T-cell (primary cell): Measurements from ENCODE around the gene MTA1. TPM values are rescaled to one million over a fixed set of nuclear protein-coding genes. Genes with fewer than 3 reads are reported as not detected.

ENCODE experiments used
- ATAC-seq, 4 experiments: fragments of 200-7000 bp in 3 of 4; fragments of 150-1000 bp in 1 of 4; cut with Tn5 transposase; replicated peaks in 1 of 4; 1 replicate in 3 of 4; 2 replicates in 1 of 4; pipeline ENCODE4 v1.10.0; 2021; ENCODE audit warnings: moderate library complexity in 3 of 4, mild to moderate bottlenecking in 2 of 4, moderate number of reproducible peaks in 1 of 4
- CTCF ChIA-PET, 2 donors: fragments of 300-600 bp; sonication (Branson Sonifier 250); formaldehyde crosslinking; loops; one replicate each; lab custom pipeline; 2022; ENCODE audit warnings: antibody characterized with exemption in 2 of 2; lab: Charles Lee
- POLR2A ChIA-PET, 2 donors: fragments of 300-600 bp; sonication (Branson Sonifier 250); formaldehyde crosslinking; loops; one replicate each; lab custom pipeline; 2022; ENCODE audit warnings: antibody characterized with exemption in 2 of 2; lab: Charles Lee
- DNase-seq, 35 experiments: peaks; one replicate each; pipeline versions ENCODE4 v3.0.0 to v3.0.0-alpha.2; 2013 to 2023
- H3K27ac ChIP-seq: one replicate; pipeline ENCODE4 v1.5.1; 2013; ENCODE audit warnings: low read length
- H3K27me3 ChIP-seq, 2 experiments: replicated peaks in 1 of 2; 1 replicate in 1 of 2; 2 replicates in 1 of 2; pipeline versions ENCODE4 v1.6.1 to v1.7.0; 2013; ENCODE audit warnings: low read length in 1 of 2, mixed read lengths in 1 of 2; ENCODE audit not compliant: control insufficient read depth in 2 of 2, insufficient read depth in 2 of 2; ENCODE audit errors: extremely low read depth in 1 of 2
- H3K36me3 ChIP-seq, 2 donors: 1 replicate in 1 of 2; 2 replicates in 1 of 2; pipeline versions ENCODE4 v1.6.1 to v1.7.0; 2013; ENCODE audit warnings: low read length in 1 of 2; ENCODE audit not compliant: control insufficient read depth in 2 of 2, insufficient read depth in 1 of 2; ENCODE audit errors: extremely low read depth in 1 of 2
- H3K4me1 ChIP-seq, 2 experiments: 1 replicate in 1 of 2; 2 replicates in 1 of 2; pipeline versions ENCODE4 v1.6.1 to v1.7.0; 2013; ENCODE audit warnings: low read length in 2 of 2, mixed read lengths in 1 of 2; ENCODE audit not compliant: insufficient read depth in 2 of 2, control insufficient read depth in 1 of 2; ENCODE audit errors: extremely low read depth in 1 of 2
- H3K4me3 ChIP-seq, 2 donors: 1 replicate in 1 of 2; 2 replicates in 1 of 2; pipeline versions ENCODE4 v1.5.1 to v1.7.0; 2013; ENCODE audit warnings: mild to moderate bottlenecking in 2 of 2, low read length in 1 of 2, moderate library complexity in 1 of 2; ENCODE audit not compliant: control insufficient read depth in 1 of 2; ENCODE audit errors: extremely low read depth in 1 of 2
- H3K9me3 ChIP-seq: 2 replicates; pipeline ENCODE4 v1.7.0; 2013
- H3K27ac Mint-ChIP-seq, 2 donors: one replicate each; pipeline ENCODE4 v1.8.0; 2020 to 2021; ENCODE audit warnings: mild to moderate bottlenecking in 2 of 2, mixed read lengths in 2 of 2
- H3K27me3 Mint-ChIP-seq, 2 donors: one replicate each; pipeline ENCODE4 v1.8.0; 2021 to 2022; ENCODE audit warnings: mixed read lengths in 2 of 2
- H3K36me3 Mint-ChIP-seq: one replicate; pipeline ENCODE4 v1.8.0; 2021; ENCODE audit warnings: mixed read lengths
- H3K4me1 Mint-ChIP-seq, 3 donors: one replicate each; pipeline ENCODE4 v1.8.0; 2020 to 2022; ENCODE audit warnings: mixed read lengths in 3 of 3, mild to moderate bottlenecking in 1 of 3
- H3K4me3 Mint-ChIP-seq, 3 donors: one replicate each; pipeline ENCODE4 v1.8.0; 2020 to 2022; ENCODE audit warnings: mild to moderate bottlenecking in 3 of 3, mixed read lengths in 3 of 3, moderate library complexity in 3 of 3
- H3K9me3 Mint-ChIP-seq, 3 donors: one replicate each; pipeline ENCODE4 v1.8.0; 2020 to 2022; ENCODE audit warnings: mixed read lengths in 3 of 3
- WGBS: methylation state at CpG from one replicate; pipeline ENCODE4 v1.1.5; 2013; ENCODE audit warnings: missing lambda C conversion rate; ENCODE audit not compliant: insufficient coverage; 5-methylcytosine and 5-hydroxymethylcytosine counted together
- total RNA-seq, 35 experiments: library from RNA in 6 of 35; stranded (reverse) in 6 of 35; fragments of 120-200 nt in 1 of 35; gene quantifications; one replicate each; pipeline versions ENCODE4 v1.2.1 to v1.2.4 and lab custom pipeline; 2013 to 2026

MTA1 gene
- total RNA-seq, 5 donors from 2014 or later (not counting 1 experiment from before 2014, with no cell fraction given) = 111 to 152 (median 141) TPM

DNA sequence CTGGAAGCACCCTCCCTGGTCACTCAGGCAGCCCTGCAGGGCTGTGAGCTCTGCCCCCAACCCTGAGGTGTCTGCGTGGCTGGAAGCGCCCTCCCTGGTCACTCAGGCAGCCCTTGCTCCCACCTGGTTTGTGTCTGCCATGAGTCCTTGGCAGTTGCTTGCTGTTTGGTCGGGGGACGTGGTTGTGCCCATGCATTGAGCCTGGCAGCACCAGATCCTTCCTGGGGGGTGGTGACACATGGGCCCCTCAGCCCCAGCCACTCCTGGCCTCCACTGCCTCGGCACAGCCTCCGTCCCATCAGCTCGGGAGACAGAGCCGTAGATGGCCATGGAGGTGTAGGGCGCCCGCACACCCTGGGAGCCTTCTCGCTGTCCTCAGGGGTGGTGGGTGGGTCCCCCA, 19.6 kb downstream of the MTA1 start:
- DNase-seq (no peak), ATAC-seq (no peak)
- Histone ChIP-seq H3K4me3 (no peak overlapping the region), H3K9me3 (no peaks in the 10 kb centered on the region), H3K27me3 (no peaks in the 10 kb centered on the region), H3K27ac (no peak overlapping the region), H3K4me1 (peaks cover 0 to 14% of the 10 kb centered on the region in 2 experiments), H3K36me3 (peaks cover 14 to 27% of the 10 kb centered on the region in 2 donors)
- WGBS = 90% methylated on average over 7 of the region's 11 CpGs
- no peak overlapping the region for H3K4me3 Mint-ChIP-seq
- no peaks in the 10 kb centered on the region for H3K27me3 Mint-ChIP-seq
- no peaks in the 10 kb centered on the region for H3K9me3 Mint-ChIP-seq
- H3K27ac Mint-ChIP-seq = no peak overlapping the region
- peaks cover 13 to 23% (median 13%) of the 10 kb centered on the region in 3 donors for H3K4me1 Mint-ChIP-seq
- ChIA-PET CTCF (no interaction called here), POLR2A (no interaction called here)
- H3K36me3 Mint-ChIP-seq = peaks cover 4% of the 10 kb centered on the region

- no peaks in the 10 kb centered on the region for H3K9me3 ChIP-seq
- peaks cover 14 to 27% of the 10 kb centered on the region in 2 donors for H3K36me3 ChIP-seq
- Mint-ChIP-seq H3K9me3 (no peaks in the 10 kb centered on the region), H3K4me3 (no peak overlapping the region), H3K36me3 (peaks cover 4% of the 10 kb centered on the region), H3K4me1 (peaks cover 10 to 20% (median 10%) of the 10 kb centered on the region in 3 donors), H3K27ac (no peak overlapping the region), H3K27me3 (no peaks in the 10 kb centered on the region)
- no peak overlapping the region for H3K27ac ChIP-seq
- WGBS = 96% methylated on average over 32 of the region's 33 CpGs
- no peaks in the 10 kb centered on the region for H3K27me3 ChIP-seq
- H3K4me1 ChIP-seq = peaks cover 0 to 14% of the 10 kb centered on the region in 2 experiments
- POLR2A ChIA-PET = no interaction called here
- DNase-seq (no peak), ATAC-seq (no peak)
- H3K4me3 ChIP-seq = no peak overlapping the region
- CTCF ChIA-PET = no interaction called here
These were observed 20.3 kb downstream of the MTA1 start for GRCh38 chr14:105439710-105440553.

DNA sequence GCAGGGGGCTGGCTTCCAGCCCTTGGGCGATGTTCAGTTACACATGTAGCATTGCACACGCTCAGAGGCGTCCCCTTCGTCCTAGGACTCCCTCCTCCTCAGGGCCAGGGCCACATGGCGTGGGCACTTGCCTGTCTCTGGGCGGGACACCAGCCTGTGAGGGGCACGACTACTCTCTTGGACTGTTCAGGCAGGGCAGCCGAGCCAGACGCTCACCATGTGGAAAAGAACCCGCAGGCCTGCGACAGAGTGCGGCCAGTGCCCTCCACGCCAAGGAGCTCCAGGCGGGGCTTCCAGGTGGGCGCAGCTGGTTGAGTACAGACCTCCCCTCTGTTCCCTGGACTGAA, 20.9 kb downstream of the MTA1 start:
- peaks cover 4% of the 10 kb centered on the region for H3K36me3 Mint-ChIP-seq
- Histone ChIP-seq H3K27me3 (no peaks in the 10 kb centered on the region), H3K4me3 (no peak overlapping the region), H3K36me3 (peaks cover 14 to 27% of the 10 kb centered on the region in 2 donors), H3K4me1 (peaks cover 0 to 14% of the 10 kb centered on the region in 2 experiments), H3K27ac (no peak overlapping the region), H3K9me3 (no peaks in the 10 kb centered on the region)
- ATAC-seq (no peak), DNase-seq (no peak)
- peaks cover 7 to 14% (median 7%) of the 10 kb centered on the region in 3 donors for H3K4me1 Mint-ChIP-seq
- no peaks in the 10 kb centered on the region for H3K9me3 Mint-ChIP-seq
- no peak overlapping the region for H3K4me3 Mint-ChIP-seq
- CTCF ChIA-PET = no interaction called here
- WGBS = over 99% methylated on average over 12 of the region's 15 CpGs
- no peaks in the 10 kb centered on the region for H3K27me3 Mint-ChIP-seq
- no peak overlapping the region for H3K27ac Mint-ChIP-seq
- POLR2A ChIA-PET = no interaction called here

DNA sequence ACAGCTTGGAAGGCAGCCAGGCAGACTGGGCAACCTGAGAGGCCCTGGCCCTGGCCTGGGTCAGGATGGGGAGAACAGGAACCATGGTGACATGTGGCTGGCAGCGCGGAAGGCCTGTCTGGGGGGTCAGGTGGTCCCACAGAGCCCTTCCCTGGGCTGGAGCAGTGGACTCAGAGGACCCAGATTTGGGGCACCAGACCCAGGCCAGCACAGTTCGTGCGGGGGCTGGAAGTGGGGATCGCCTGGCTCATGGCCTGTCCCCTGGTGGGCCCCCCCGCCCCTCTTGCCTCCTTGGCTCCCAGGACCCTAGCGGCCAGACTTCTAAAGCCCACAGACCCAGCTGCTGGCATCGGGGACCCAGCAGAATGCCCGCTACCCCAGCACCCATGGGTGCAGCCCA, 21.4 kb downstream of the MTA1 start:
- Mint-ChIP-seq H3K4me1 (peaks cover 4 to 10% (median 4%) of the 10 kb centered on the region in 3 donors), H3K36me3 (peaks cover 4% of the 10 kb centered on the region), H3K27me3 (no peaks in the 10 kb centered on the region), H3K9me3 (no peaks in the 10 kb centered on the region), H3K27ac (no peak overlapping the region), H3K4me3 (no peak overlapping the region)
- DNase-seq (no peak), ATAC-seq (no peak)
- Histone ChIP-seq H3K4me1 (peaks cover 0 to 14% of the 10 kb centered on the region in 2 experiments), H3K27ac (no peak overlapping the region), H3K4me3 (no peak overlapping the region), H3K27me3 (no peaks in the 10 kb centered on the region), H3K9me3 (no peaks in the 10 kb centered on the region), H3K36me3 (peaks cover 14 to 27% of the 10 kb centered on the region in 2 donors)
- ChIA-PET POLR2A (no interaction called here), CTCF (no interaction called here)
- WGBS = 98% methylated on average over 9 of the region's 9 CpGs

- 96% methylated on average over 11 of the region's 17 CpGs for WGBS
- H3K36me3 Mint-ChIP-seq = peaks cover 4% of the 10 kb centered on the region
- H3K4me3 Mint-ChIP-seq = no peak overlapping the region
- no peaks in the 10 kb centered on the region for H3K27me3 ChIP-seq
- DNase-seq (no peak), ATAC-seq (no peak)
- peaks cover 17 to 23% of the 10 kb centered on the region in 2 donors for H3K36me3 ChIP-seq
- no peaks in the 10 kb centered on the region for H3K9me3 ChIP-seq
- no peak overlapping the region for H3K27ac Mint-ChIP-seq
- no peak overlapping the region for H3K27ac ChIP-seq
- no peaks in the 10 kb centered on the region for H3K27me3 Mint-ChIP-seq
- H3K4me1 ChIP-seq = peaks cover 0 to 12% of the 10 kb centered on the region in 2 experiments
- CTCF ChIA-PET = no interaction called here
- no peaks in the 10 kb centered on the region for H3K9me3 Mint-ChIP-seq
- POLR2A ChIA-PET = no interaction called here
- peaks cover 2 to 5% (median 2%) of the 10 kb centered on the region in 3 donors for H3K4me1 Mint-ChIP-seq
- H3K4me3 ChIP-seq = no peak overlapping the region
These were observed 22.5 kb downstream of the MTA1 start for GRCh38 chr14:105442125-105442524.

- ChIA-PET POLR2A (no interaction called here), CTCF (no interaction called here)
- Mint-ChIP-seq H3K36me3 (peaks cover 4% of the 10 kb centered on the region), H3K4me3 (no peak overlapping the region), H3K27me3 (no peaks in the 10 kb centered on the region), H3K4me1 (peaks cover 2 to 5% (median 2%) of the 10 kb centered on the region in 3 donors), H3K9me3 (no peaks in the 10 kb centered on the region), H3K27ac (no peak overlapping the region)
- DNase-seq (no peak), ATAC-seq (no peak)
- H3K27me3 ChIP-seq = no peaks in the 10 kb centered on the region
- peaks cover 0 to 8% of the 10 kb centered on the region in 2 experiments for H3K4me1 ChIP-seq
- H3K9me3 ChIP-seq = no peaks in the 10 kb centered on the region
- no peak overlapping the region for H3K27ac ChIP-seq
- peaks cover 18 to 23% of the 10 kb centered on the region in 2 donors for H3K36me3 ChIP-seq
- H3K4me3 ChIP-seq = no peak overlapping the region
- WGBS = 90% methylated on average over 12 of the region's 12 CpGs
These were observed 23.2 kb downstream of the MTA1 start for GRCh38 chr14:105442834-105443233.
